ENCODE results near the gene PSRC1. TPM values are rescaled to one million over a fixed set of nuclear protein-coding genes. Genes with fewer than 3 reads are reported as not detected.

The PSRC1 gene
- total RNA-seq, 4 donors from 2014 or later: 1.9 to 18.0 (median 4.4) TPM

- no peak overlapping the region for H3K27ac ChIP-seq
- no peak for DNase-seq
- H3K27me3 ChIP-seq: peaks cover 2% of the 10 kb centered on the region
- H3K36me3 ChIP-seq: no peaks in the 10 kb centered on the region
- WGBS, 2 donors (ENCODE audit: low coverage in 1 of 2): 58 to 87% methylated on average over 7 to 16 of the region's 16 CpGs
- H3K4me1 ChIP-seq: peaks cover 0 to 8% (median 4%) of the 10 kb centered on the region in 4 donors
- intact Hi-C loops (cut with DNase I; ENCODE audit: low total_unique reads) (no loop called here), in situ Hi-C loops (cut with MboI; ENCODE audit: low pct_ligation_motif_present in 1 of 4, low pct_unique_long_range_greater_than_20kb in 1 of 4, low sequenced_read_pairs in 3 of 4) (no loop called here)
- H3K4me3 ChIP-seq: no peak overlapping the region
- no peaks in the 10 kb centered on the region for H3K9me3 ChIP-seq
- TF ChIP-seq POLR2A (IDR thresholded peaks at IDR 0.05) (no peak), POLR2AphosphoS5 (IDR thresholded peaks at IDR 0.05) (no peak), EP300 (IDR thresholded peaks at IDR 0.05; ENCODE audit: low read depth) (no peak)
- TF ChIP-seq, protein P1, sequence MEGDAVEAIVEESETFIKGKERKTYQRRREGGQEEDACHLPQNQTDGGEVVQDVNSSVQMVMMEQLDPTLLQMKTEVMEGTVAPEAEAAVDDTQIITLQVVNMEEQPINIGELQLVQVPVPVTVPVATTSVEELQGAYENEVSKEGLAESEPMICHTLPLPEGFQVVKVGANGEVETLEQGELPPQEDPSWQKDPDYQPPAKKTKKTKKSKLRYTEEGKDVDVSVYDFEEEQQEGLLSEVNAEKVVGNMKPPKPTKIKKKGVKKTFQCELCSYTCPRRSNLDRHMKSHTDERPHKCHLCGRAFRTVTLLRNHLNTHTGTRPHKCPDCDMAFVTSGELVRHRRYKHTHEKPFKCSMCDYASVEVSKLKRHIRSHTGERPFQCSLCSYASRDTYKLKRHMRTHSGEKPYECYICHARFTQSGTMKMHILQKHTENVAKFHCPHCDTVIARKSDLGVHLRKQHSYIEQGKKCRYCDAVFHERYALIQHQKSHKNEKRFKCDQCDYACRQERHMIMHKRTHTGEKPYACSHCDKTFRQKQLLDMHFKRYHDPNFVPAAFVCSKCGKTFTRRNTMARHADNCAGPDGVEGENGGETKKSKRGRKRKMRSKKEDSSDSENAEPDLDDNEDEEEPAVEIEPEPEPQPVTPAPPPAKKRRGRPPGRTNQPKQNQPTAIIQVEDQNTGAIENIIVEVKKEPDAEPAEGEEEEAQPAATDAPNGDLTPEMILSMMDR (IDR thresholded peaks at IDR 0.05): no peak
Observed at GRCh38 chr1:109300650-109301151, 17.8 kb upstream of the PSRC1 start.

DNA sequence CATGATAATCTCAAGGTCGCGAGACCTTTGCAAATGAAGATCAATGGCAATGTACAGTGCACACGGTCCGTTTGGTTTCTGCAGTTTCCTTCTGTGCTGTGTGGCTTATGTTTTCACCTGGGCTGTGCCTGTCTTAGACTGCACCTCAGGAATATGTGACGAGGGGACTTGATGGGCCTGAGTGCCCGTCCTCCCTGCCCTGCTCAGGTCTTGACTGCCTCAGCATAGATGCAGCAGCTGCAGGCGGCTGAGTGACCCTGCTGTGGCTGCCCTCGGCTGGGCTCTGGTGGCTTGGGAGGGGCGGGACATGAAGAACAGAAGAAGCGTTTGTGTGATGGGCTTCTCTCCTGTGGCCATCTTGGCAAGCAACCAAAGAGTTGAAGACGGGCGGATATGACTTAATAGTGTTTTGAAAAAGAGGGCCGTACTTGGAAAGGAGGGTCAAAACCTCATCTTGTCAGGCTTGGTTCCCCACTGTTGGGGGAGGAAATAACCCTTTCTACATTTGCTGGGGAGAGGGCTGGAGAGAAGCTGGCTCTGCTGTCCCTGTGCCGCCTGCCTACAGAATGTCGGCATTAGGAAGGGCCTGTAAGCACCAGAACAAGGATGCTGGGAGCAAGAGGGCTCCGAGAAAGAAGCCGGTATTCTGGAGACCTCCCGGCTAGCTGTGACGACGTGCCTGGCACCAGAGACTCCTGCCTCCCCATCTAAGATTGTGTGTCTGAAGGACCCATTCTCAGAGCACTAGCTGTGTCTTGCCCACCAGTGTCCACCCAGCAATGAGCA is 16.8 kb upstream of the PSRC1 start:
- TF ChIP-seq EP300 (IDR thresholded peaks at IDR 0.05; ENCODE audit: low read depth): no peak
- no peak for TF ChIP-seq POLR2AphosphoS5 (IDR thresholded peaks at IDR 0.05)
- TF ChIP-seq, protein P1 (IDR thresholded peaks at IDR 0.05): no peak
- no peak for TF ChIP-seq POLR2A (IDR thresholded peaks at IDR 0.05)
- Histone ChIP-seq H3K27ac (peak overlapping the region in 2 of 4 donors; percentile 7 to 45), H3K4me3 (no peak overlapping the region), H3K4me1 (peaks cover 0 to 8% (median 4%) of the 10 kb centered on the region in 4 donors), H3K36me3 (no peaks in the 10 kb centered on the region), H3K27me3 (peaks cover 2% of the 10 kb centered on the region), H3K9me3 (no peaks in the 10 kb centered on the region)
- DNase-seq: no peak
- WGBS, 2 donors (ENCODE audit: low coverage in 1 of 2): 75 to 90% methylated on average over 2 to 20 of the region's 20 CpGs
- intact Hi-C loops (cut with DNase I; ENCODE audit: low total_unique reads): no loop called here
- in situ Hi-C loops (cut with MboI; ENCODE audit: low pct_ligation_motif_present in 1 of 4, low pct_unique_long_range_greater_than_20kb in 1 of 4, low sequenced_read_pairs in 3 of 4): loop anchor here in 1 of 4 donors (25.0 kb wide), 1 partner anchor 113 kb away; no protein-coding TSS in a partner anchor

DNA sequence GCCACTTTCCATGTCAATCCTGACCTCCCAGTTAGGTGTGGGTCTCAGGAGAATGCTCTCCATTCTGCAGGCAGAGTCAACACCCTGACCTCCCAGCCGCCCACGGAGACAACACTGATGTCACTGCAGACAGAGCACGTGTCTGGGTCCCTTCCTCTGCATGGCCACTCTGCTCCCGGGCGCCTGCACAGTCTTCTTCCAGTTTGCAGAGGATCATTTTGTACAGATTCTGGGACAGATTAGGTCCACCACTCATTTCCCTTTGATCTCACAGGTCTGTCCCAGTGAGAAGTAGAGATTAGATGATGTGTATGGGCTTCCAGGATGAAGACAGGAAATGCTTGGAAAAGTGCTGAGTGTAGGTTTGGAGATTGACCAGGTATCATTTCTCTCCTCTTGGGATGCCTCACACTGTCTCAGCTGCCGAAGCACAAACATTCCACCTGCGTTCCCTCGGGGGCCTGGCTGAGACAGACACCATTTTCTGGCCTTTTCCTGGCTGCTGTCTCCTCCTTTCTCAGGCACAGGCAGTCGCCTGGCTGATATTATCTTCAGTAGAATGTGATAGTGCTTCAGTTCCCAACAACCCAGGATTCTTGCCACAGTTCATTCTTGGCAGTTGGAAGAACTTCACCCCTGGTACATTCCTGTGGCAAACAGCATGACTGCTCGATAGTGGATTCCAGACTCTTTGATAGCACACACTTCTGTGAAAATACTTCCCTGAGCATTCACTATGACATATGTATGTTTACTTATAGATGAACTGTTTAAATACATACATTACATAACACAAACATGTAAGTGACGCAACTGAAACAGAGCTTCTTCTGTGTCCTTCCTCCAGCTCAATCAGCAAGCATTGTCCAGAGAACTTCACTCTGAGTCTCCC is 16.0 kb upstream of the PSRC1 start:
- TF ChIP-seq, protein P1 (IDR thresholded peaks at IDR 0.05): no peak
- TF ChIP-seq POLR2AphosphoS5 (IDR thresholded peaks at IDR 0.05): no peak
- no peak for TF ChIP-seq POLR2A (IDR thresholded peaks at IDR 0.05)
- no peak for TF ChIP-seq EP300 (IDR thresholded peaks at IDR 0.05; ENCODE audit: low read depth)
- Histone ChIP-seq H3K36me3 (no peaks in the 10 kb centered on the region), H3K27ac (peak overlapping the region; percentile 0 to 45 (median 20)), H3K4me3 (no peak overlapping the region), H3K4me1 (peaks cover 0 to 8% (median 4%) of the 10 kb centered on the region in 4 donors), H3K27me3 (peaks cover 2% of the 10 kb centered on the region), H3K9me3 (no peaks in the 10 kb centered on the region)
- in situ Hi-C loops (cut with MboI; ENCODE audit: low pct_ligation_motif_present in 1 of 4, low pct_unique_long_range_greater_than_20kb in 1 of 4, low sequenced_read_pairs in 3 of 4) (loop anchor here in 1 of 4 donors (25.0 kb wide), 1 partner anchor 113 kb away; no protein-coding TSS in a partner anchor), intact Hi-C loops (cut with DNase I; ENCODE audit: low total_unique reads) (no loop called here)
- 36 to 59% methylated on average over 5 to 11 of the region's 11 CpGs for WGBS, 2 donors (ENCODE audit: low coverage in 1 of 2)
- no peak for DNase-seq

- intact Hi-C loops (cut with DNase I; ENCODE audit: low total_unique reads): no loop called here
- Histone ChIP-seq H3K36me3 (no peaks in the 10 kb centered on the region), H3K9me3 (no peaks in the 10 kb centered on the region), H3K27ac (no peak overlapping the region), H3K4me1 (peaks cover 0 to 8% (median 4%) of the 10 kb centered on the region in 4 donors), H3K4me3 (no peak overlapping the region), H3K27me3 (peaks cover 2% of the 10 kb centered on the region)
- DNase-seq: no peak
- in situ Hi-C loops (cut with MboI; ENCODE audit: low pct_ligation_motif_present in 1 of 4, low pct_unique_long_range_greater_than_20kb in 1 of 4, low sequenced_read_pairs in 3 of 4): loop anchor here in 1 of 4 donors (25.0 kb wide), 1 partner anchor 116 kb away; no protein-coding TSS in a partner anchor
- whole genome bisulfite sequencing, 2 donors (ENCODE audit: low coverage in 1 of 2): 93% methylated on average over 16 of the region's 16 CpGs; no CpG with 5 or more reads in 1 of the 2 donors
- TF ChIP-seq POLR2A (IDR thresholded peaks at IDR 0.05): no peak
- TF ChIP-seq, protein P1 (IDR thresholded peaks at IDR 0.05): no peak
- no peak for TF ChIP-seq EP300 (IDR thresholded peaks at IDR 0.05; ENCODE audit: low read depth)
- no peak for TF ChIP-seq POLR2AphosphoS5 (IDR thresholded peaks at IDR 0.05)
Observed at GRCh38 chr1:109296782-109297181, 13.8 kb upstream of the PSRC1 start.

Measured in transverse colon (tissue), 4 donors.